Measurements from ENCODE around the gene PLK1. TPM values are rescaled to one million over a fixed set of nuclear protein-coding genes. Genes with fewer than 3 reads are reported as not detected.
"Not testable (repeated sequence)": the region's sequence is repeated elsewhere in the genome, so short reads cannot be mapped to it uniquely, and the experiment has no call there.

The PLK1 gene
- total RNA-seq, result 1.0 TPM

DNA sequence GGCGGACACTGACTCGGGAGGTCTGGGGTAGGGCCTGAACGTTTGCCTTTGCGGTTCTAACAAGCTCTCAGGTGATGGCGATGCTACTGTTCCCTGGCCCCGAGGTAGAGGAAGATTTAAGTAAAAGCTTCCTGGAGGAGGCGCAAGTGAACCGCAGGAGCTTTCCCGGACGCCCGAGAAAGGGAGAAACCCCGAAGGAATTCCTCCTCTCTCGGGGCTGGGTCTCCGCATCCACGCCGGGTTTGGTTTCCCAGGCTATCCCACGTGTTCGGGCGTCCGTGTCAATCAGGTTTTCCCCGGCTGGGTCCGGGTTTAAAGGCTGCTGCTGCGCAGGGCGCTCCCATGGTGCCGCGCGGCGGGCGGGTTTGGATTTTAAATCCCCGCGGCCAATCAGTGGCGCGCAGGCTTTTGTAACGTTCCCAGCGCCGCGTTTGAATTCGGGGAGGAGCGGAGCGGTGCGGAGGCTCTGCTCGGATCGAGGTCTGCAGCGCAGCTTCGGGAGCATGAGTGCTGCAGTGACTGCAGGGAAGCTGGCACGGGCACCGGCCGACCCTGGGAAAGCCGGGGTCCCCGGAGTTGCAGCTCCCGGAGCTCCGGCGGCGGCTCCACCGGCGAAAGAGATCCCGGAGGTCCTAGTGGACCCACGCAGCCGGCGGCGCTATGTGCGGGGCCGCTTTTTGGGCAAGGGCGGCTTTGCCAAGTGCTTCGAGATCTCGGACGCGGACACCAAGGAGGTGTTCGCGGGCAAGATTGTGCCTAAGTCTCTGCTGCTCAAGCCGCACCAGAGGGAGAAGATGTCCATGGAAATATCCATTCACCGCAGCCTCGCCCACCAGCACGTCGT is at the start of gene PLK1:
PLK1 (plus strand) TSS at position 460 of the 844 bp plus-strand sequence; CDS start at position 504, 44 bp downstream.
- DNase-seq (ENCODE audit: low spot score) (peak; percentile 78), ATAC-seq (peak; percentile 97)

DNA sequence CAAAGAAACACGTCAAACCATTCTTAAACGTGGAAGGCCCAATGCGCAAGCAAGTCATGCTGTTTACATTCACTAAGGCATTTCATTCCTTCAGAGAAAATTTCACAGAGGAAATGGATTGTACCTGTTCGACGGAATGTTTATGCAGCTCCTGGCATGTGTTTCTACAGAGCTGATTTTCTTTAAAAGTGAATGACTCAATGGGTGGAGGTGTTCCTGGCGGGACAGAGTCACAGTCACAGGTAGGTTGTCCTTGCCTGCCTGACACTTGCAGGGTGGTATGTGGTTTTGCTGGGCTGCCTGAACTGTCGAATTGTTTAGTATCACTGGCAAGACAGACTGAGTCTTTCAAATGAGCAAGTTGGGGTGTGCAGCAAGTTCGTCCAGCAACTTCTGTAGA is 49.2 kb upstream of the PLK1 start:
- ATAC-seq, result no peak
- DNase-seq (ENCODE audit: low spot score), result no peak

DNA sequence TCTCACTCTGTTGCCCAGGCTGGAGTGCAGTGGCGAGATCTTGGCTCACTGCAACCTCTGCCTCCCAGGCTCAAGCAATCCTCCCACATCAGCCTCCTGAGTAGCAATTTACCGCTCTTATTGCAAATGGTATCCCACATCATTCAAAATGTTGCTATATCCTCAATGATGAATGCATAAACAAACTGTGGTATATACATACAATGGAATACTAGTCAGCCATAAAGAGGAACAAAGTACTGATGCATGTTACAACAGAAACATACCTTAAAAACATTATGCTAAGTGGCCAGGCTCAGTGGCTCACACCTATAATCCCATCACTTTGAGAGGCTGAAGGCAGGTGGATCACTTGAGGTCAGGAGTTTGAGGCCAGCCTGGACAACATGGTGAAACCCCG is 46.8 kb upstream of the PLK1 start:
- ATAC-seq; DNase-seq (ENCODE audit: low spot score): not testable (repeated sequence)

DNA sequence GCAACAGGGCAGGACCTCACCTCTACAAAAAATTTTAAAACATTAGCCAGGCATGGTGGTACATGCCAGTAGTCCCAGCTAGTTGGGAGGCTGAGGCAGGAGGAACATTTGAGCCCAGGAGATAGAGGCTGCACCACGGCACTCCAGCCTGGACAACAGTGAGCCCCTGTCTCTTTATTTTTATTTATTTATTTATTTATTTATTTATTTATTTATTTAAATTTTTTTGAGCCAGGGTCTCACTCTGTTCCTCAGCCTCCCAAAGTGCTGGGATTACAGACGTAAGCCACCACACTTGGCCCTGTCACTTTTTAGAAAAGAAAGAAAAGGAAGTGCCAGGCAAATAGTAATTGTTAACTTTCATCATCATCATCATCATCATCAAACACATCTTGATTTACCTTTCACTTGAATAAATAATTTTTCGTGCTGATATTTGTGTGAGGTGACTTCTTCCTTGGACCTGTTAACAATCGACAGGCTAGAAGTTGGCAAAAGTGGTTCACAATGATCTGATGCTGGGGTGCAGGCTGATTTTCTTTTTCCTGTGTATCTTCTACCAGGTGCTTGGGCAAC is 44.1 kb upstream of the PLK1 start:
- no peak for ATAC-seq

DNA sequence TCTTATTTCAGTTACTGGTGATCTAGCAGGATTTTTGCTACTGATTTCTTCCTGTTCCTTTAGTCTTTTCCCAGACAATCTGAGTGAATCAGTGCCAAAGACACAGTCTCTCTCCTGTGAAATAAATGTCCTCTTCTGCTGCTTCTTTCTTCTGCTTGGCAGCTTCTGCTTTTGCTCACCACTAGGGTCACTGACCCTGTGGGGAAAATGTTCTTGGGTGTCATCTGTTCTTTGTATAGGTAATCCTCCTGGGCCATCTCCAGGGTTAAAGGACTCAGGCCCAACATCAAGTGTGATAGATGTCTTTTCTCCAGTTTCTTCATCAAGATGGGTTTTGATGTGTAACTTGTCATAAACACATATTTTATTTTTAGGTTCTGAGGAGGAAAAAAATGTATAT is 42.7 kb upstream of the PLK1 start:
- no peak for ATAC-seq
- DNase-seq (ENCODE audit: low spot score), result no peak

More for the DNA sequence above, 44.1 kb upstream of the PLK1 start:
- DNase-seq (ENCODE audit: low spot score), result no peak

DNA sequence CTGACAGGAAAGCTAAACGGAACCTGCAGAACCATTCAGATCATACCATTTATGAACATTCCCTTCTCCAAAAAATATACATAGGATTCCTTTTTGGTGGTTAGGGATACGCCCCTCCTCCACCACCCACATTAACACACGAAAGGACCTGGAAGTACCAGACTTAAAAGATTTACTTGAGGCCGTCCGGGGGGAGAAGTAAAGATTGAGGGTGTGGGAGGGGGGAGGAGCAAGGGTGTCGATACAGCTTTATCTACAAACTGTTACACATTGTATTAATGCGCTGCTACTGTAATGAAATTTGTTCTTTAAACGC is 38.1 kb upstream of the PLK1 start:
- DNase-seq (ENCODE audit: low spot score) (no peak), ATAC-seq (no peak)

DNA sequence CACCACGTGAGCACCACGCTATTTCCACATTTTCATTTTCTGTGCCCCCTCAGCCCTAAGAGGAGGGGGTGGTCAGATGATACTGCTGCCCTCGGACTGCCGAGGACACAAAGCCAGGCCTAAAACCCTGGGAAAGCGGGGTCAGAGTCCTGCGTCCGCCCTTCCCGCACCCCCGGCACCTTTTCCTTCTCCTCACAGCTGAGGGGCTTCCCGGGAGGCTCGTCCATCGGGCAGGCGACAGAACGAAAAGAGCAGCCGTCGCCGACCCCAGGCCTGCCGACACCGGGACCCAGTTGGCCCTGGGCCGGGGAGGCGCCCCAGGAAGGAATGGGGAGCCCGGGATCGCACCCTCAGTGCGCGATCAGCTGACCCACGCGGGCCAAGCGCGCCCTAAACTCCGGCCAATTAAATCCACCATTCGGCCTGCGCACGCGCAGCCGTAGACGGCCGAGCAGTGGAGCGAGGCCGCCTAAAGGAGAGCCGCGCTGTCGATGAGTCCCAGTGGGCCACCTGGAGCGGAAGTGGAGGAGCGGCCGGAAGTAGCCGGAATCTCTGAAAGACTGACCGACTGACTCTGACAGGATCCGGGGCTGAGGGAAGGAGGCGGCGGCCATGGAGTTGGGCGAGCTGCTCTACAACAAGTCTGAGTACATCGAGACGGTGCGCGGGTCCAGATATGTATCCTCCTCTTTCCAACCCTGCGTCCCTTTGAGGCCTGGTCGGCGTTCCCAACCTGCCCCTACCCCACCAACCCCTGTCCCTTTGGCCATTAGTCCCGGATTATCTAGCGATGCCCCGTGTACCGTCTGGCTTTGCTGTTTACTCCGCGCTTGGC is 37.5 kb upstream of the PLK1 start, which contains the start of the genes DCTN5 and PALB2:
DCTN5 (plus strand) TSS at position 536 of the 835 bp plus-strand sequence; CDS start at position 613, 77 bp downstream.
PALB2 (minus strand) TSS at position 380 of the 835 bp plus-strand sequence; CDS start at position 227, 153 bp downstream.
- peak; percentile 95 for DNase-seq (ENCODE audit: low spot score)
- ATAC-seq, result peak; percentile 99

DNA sequence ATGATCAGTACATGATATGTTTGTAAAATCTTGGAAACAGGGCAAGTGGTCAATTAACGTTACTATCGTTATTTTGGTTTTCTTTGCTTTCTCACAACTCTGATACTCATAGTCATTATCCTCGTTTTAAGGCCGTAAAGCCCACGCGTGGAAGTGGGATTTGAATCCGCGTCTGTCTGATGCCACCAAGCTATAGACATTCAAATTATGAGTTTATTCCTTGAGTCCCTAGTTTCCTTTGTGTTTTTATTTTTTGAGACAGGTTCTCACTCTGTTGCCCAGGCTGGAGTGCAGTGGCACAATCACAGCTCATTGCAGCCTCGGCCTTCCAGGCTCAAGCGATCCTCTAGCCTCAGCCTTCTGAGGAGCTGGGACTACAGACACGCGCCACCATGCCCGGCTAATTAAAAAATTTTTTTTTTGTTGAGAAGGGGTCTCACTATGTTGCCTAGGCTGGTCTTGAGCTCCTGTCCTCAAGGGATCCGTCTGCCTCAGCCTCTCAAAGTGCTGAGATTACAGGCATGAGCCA is 36.4 kb upstream of the PLK1 start:
- ATAC-seq, result no peak
- no peak for DNase-seq (ENCODE audit: low spot score)

DNA sequence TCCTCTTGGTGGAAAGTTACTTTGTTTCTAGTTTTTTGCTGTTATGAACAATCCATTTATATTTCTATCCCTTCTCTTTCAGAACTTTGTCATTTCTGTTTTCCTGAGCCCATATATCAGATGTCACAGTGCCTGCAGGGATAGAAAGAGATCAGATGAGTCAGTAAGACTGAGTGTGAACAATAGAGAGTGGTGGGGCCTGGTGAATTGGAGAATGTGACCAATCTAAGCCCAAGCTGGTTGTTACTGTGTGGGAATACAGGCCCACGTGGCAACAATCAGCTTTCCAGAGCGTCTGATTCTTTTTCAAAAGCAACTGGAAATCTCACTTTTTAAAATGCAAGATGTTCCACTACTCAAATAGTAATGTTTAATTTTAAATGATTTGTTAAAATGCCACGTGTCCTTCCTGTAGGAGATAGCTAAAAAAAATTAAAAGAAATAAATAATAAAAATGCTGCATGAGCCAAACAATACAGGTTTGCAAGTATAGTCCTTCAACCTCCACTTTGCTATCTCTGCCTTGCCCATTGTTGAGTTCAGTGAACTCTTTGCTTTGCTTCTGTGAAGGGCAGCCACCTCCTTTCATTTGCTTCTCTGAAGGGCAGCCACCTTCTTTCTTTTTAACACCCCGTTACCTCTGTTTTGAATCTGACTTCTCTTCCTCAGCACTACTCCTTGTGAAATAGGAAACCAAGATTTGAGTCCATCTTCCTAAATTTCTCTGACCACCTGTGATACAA is 27.8 kb upstream of the PLK1 start:
- DNase-seq (ENCODE audit: low spot score) (no peak), ATAC-seq (no peak)

DNA sequence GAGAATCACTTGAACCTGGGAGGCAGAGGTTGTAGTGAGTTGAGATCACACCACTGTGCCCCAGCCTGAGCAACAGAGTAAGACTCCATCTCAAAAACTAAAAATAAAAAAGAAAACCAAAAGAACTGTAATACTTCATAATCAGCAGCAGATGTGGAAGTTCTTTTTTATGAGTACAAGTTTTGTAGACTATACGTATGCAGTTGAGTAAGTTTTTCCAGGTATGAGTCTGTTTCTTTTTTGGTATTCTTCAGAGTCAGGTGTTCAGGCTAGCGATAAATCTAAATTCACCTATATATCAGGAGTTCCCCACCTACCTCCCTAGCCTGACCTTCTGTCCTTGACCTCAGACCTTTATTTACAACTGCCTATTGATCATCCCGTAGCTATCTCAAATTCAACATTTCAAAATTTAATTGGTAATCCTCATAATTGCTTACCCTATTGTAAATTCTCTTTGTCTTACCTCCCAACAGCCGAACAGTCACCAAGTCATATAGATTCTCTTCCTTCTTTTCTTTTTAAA is 26.7 kb upstream of the PLK1 start:
- ATAC-seq, result no peak
- DNase-seq (ENCODE audit: low spot score), result no peak

DNA sequence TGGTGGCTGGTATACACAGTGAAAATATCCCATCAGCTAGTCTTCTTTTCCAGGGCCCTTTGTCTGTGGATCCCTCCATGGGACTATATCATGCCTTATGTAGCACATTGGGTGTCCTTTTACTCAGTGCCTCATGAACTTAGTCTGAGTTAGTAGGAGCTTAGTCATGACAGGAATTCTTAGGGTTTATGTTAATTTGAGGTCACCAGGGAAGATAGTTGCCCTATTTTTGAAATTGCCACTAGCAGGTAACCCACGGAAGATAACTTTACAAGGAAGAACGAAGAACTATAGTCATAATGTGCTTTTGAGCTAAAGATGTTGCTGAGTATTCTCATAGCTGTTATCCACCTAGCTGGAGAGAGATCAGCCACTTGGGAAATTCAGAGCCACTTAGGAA is 14.8 kb upstream of the PLK1 start:
- DNase-seq (ENCODE audit: low spot score) (no peak), ATAC-seq (no peak)

DNA sequence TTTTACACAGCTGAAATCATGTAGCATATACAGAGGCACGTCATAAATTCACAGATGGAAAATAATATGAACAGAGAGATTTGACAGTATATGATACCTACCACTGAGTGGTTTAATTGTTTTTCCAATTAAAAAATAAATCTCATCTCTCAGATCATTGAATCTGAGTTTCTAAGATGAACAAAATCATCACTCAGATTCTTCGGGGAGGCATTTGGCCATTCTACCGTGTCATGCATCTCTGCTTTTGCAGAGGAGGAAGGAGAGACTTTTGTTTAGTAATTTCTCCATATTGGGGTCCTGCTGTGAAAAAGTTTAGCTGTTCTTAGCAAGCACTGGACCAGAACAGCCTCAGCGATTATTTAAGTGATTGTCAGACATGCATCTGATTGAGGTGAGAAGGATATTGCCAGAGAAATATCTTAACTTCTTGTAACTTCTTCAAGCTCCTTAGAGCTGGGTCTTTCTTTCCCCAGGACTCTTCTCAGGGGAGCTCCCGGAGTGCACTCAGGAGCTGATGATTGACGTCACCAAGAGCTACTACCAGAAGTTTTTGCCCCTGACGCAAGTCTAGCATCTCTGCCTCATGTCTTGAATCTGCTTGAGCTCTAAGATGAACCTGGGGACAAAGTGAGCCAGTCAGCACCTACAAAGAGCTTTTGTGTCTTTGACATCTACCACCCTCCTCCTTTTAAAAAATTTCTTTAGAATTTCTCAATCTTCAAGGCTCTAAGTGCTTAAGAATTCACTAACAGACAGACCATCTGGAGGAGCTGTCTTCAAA is 11.9 kb upstream of the PLK1 start:
- DNase-seq (ENCODE audit: low spot score) (no peak), ATAC-seq (no peak)

DNA sequence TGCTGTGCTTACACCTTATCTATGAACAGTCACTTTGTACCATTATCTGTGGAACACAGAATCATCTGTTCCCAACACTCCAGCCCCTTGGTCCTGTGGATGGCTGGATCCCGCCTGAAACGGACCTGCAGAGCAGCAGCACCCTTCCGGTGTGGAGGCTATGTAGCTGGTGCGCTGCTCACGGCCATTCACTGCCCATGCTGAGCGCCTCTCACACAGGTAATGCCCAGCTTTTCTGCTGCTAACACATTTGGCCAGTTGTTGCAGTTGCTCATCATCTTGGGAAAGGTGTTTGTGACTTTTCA is 11.4 kb upstream of the PLK1 start:
- no peak for DNase-seq (ENCODE audit: low spot score)
- ATAC-seq, result no peak

DNA sequence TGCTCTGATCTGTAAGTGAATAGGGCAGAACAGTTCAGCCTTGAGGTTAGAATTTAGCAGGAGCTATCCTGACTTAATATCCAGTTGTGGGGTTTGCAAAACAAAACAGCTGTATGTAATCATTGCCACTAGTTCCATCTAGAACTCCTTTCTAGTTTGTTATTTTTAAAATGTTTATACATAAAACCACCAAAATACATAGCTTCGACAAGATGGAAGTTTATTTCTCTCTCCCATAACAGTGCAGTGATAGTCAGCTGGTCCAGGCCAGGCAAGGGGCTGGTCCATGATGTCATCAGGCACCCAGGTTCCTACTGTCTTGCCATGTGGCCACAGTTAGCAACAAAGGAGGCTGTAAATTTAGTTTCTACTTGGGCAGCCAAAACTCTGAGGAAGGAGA is 10.5 kb upstream of the PLK1 start:
- DNase-seq (ENCODE audit: low spot score) (no peak), ATAC-seq (no peak)

DNA sequence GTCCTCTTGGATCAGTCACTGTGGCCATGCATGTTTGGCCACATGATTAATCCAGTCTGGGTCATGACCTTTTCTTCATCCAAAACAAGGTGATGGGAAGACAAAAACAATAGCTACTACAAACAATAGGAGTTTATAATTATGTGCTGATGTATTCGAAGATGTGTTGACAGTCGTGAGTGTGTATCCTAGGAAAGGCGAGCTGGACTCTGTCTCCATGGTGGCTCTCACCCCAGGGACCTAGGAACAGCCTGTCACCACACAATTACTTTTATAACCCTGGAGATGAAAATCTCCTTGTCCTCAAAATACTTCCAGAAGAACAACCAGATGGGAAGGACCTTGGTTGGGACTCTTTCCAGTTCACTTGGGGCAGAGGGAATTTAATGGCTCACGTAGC is 9.8 kb upstream of the PLK1 start:
- ATAC-seq, result no peak
- DNase-seq (ENCODE audit: low spot score), result no peak

DNA sequence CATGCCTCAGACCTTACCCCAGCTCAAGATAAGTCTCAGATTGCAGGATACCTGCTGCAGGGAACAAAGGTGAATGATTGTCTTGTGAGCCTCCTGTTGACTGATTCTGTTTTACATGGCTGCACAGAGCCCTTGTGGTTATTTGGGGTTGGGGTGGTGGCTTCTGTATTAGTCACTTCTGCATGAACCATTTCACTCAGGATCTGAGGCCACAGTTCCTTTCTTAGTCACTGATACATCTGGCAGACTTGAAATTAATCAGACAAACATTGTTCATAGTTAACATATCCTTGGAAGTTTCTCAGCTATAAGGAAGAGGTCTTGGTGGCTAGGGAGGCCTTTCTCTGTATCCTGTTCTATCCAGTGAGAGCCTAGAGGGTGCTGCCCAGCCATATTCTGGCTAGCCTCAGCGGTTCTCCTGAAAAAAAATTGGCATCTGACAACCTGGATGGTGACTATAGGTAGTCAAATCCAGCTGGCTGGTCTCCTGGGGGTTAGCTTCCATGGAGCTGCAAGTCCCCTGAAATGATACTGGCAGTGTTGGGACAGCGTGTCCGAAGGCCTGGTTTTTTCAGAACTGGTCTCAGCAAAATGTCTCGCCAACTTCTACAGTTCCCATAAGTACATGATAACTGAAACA is 8.4 kb upstream of the PLK1 start:
- ATAC-seq, result no peak
- DNase-seq (ENCODE audit: low spot score), result no peak

DNA sequence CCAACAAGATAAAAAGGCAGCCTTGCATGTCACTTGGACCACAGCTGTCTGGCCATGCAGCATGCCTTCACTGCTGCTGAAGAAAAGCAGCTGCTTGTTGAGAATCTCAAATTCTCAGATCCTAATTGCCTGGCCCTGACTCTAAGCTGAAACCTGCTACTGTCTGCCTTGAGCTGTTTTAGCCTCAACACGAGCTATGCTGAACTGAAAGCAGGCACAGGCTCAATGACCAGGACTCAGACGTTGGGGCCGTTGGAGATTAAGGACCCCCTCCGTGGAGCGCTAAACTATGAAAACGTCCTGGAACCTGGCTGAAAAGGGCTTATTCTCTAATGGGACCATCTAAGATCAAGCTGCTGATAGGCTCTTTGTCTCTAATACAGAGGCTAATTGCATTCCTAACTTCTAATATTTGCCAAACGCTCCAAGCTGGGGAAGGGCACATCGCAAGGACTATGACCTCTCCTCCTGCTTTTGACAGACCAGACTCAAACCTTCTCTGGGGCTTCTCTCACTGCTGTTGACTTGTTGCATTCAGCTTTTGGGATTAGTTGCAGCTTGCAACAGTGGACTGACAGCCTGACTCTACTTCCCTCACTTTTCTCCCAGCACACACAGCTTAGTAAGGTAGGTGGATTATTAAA is 4.6 kb upstream of the PLK1 start:
- no peak for ATAC-seq

DNA sequence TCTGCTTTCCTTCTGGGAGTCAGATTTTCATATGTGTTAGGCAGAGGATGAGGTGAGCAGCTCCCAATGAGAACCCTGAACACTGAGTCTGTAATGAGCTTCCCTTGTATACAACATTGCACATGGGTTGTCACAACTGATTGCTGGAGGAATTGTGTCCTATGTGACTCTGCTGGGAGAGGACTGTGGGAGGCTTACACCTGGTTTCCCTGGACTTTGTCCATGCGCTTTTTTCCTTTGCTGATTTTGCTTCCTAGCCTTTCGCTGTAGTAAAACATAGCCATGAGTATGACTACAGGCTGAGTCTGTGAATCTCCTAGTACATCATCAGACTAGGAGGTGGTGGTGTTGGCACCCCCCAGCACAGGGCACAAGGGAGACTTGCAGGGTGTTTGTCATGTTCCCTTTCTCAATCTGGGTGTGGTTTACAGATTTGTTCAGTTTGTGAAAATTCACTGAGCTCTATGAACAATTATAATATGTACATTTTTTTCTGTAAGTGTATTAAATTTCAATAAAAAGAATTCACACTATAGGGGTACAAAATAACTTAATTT is 1.7 kb upstream of the PLK1 start:
- no peak for DNase-seq (ENCODE audit: low spot score)
- ATAC-seq, result no peak

More for the DNA sequence above, 4.6 kb upstream of the PLK1 start:
- DNase-seq (ENCODE audit: low spot score), result no peak

All from left lobe of liver (tissue), 2 donors.